Keratinocyte (primary cell): ENCODE results near the gene GBX2.
A peak's percentile ranks its signal among the peaks of the same experiment; 100 is the strongest.

Experiments used
- CTCF ChIP-seq, 3 experiments: IDR thresholded peaks in 1 of 3; conservative IDR thresholded peaks in 1 of 3; optimal IDR thresholded peaks in 1 of 3; 2 replicates in 2 of 3; 3 replicates in 1 of 3; pipeline versions ENCODE3 to v1.5.1; 2011; ENCODE audit warnings: low read length in 3 of 3, mild to moderate bottlenecking in 3 of 3, moderate library complexity in 2 of 3, control low read depth in 1 of 3, inconsistent platforms in 1 of 3; ENCODE audit not compliant: insufficient read depth in 2 of 3; ENCODE audit errors: extremely low read depth in 1 of 3
- EZH2 ChIP-seq: IDR thresholded peaks from one replicate; pipeline ENCODE4 v1.6.1; 2012; ENCODE audit warnings: inconsistent platforms, mild to moderate bottlenecking, low read length, moderate library complexity

- TF ChIP-seq CTCF (optimal IDR thresholded peaks at IDR 0.05 in 1 of 3, IDR thresholded peaks at IDR 0.05 in 1 of 3, conservative IDR thresholded peaks at IDR 0.05 in 1 of 3; ENCODE audit: extremely low read depth in 1 of 3, insufficient read depth in 2 of 3, low read length in 3 of 3) (no peak), EZH2 (peak; percentile 17)
Observed at GRCh38 chr2:236166796-236167296, 1.3 kb downstream of the GBX2 start.
